Measurements from ENCODE around the gene CLMP.

GRCh38 chr11:123122852-123123251, 72.2 kb downstream of the CLMP start:
- TF ChIP-seq EP300 (IDR thresholded peaks at IDR 0.05) (no peak), CTCF (IDR thresholded peaks at IDR 0.05) (no peak)

All from esophagus muscularis mucosa (tissue), 3 donors.